K562 (cell line): ENCODE results near the gene KPNA3. TPM values are rescaled to one million over a fixed set of nuclear protein-coding genes. Genes with fewer than 3 reads are reported as not detected.

Source experiments
- CBX2 ChIP-seq: fragments of 200-600 bp; sonication (generic); IDR thresholded peaks from one replicate; pipeline ENCODE4 v1.6.1; 2012; ENCODE audit warnings: mild to moderate bottlenecking, low read length, inconsistent platforms; ENCODE audit not compliant: insufficient read depth, poor library complexity, severe bottlenecking
- CCNT2 ChIP-seq: IDR thresholded peaks from 2 replicates; pipeline ENCODE4 v1.6.1; 2011; ENCODE audit warnings: borderline replicate concordance, low read depth, mild to moderate bottlenecking, moderate library complexity, mixed read lengths, low read length; ENCODE audit not compliant: insufficient read length; ENCODE audit errors: extremely low read depth
- CHAMP1 ChIP-seq: fragments of 450-650 bp; IDR thresholded peaks from 2 replicates; pipeline ENCODE4 v1.6.1; 2016; ENCODE audit warnings: mild to moderate bottlenecking
- DACH1 ChIP-seq: fragments of 450-650 bp; IDR thresholded peaks from 2 replicates; pipeline ENCODE4 v1.6.1; 2018; ENCODE audit not compliant: partially characterized antibody
- HBP1 ChIP-seq: fragments of 450-650 bp; formaldehyde crosslinking; IDR thresholded peaks from 2 replicates; pipeline ENCODE4 v1.4.0; 2022; ENCODE audit warnings: missing genetic modification characterization
- KDM1A ChIP-seq, 2 experiments: fragments of 450-650 bp; IDR thresholded peaks; 2 replicates each; pipeline ENCODE4 v1.6.1; 2016; ENCODE audit warnings: mild to moderate bottlenecking in 2 of 2
- TRIM25 ChIP-seq: fragments of 450-650 bp; IDR thresholded peaks from 2 replicates; pipeline ENCODE4 v1.7.0; 2016; ENCODE audit warnings: borderline replicate concordance
- ZNF586 ChIP-seq: fragments of 450-650 bp; formaldehyde crosslinking; conservative IDR thresholded peaks from 2 replicates; pipeline ENCODE4 v1.4.0; 2020; ENCODE audit warnings: mild to moderate bottlenecking, moderate library complexity
- ZNF609 ChIP-seq: sonication (generic); formaldehyde crosslinking; IDR thresholded peaks from 2 replicates; pipeline ENCODE4 v1.8.1; 2023; ENCODE audit warnings: missing genetic modification reagents, mild to moderate bottlenecking, borderline replicate concordance
- ZSCAN32 ChIP-seq: fragments of 450-650 bp; formaldehyde crosslinking; IDR thresholded peaks from 2 replicates; pipeline ENCODE4 v1.4.0; 2020; ENCODE audit warnings: mild to moderate bottlenecking, moderate library complexity
- polyA plus RNA-seq, 8 experiments: library from polyadenylated mRNA; depleted of rRNA in 4 of 8; stranded (reverse) in 5 of 8; unstranded in 3 of 8; fragments of >200 nt; fragmentation: Nextera tagmentation in 2 of 8; fragmentation: Illumina TruSeq in 1 of 8; extraction: Ambion mirVana in 2 of 8; extraction: Trizol in 1 of 8; gene quantifications; 2 replicates each; pipeline versions ENCODE4 v1.2.1 to v1.2.3, GENCODE V29; 2011 to 2014; ENCODE audit warnings: inconsistent platforms in 1 of 8, missing spikeins in 1 of 8
- total RNA-seq, 7 experiments: library from RNA; depleted of rRNA in 6 of 7; stranded (reverse); fragments of >200 nt in 6 of 7; fragmentation: Illumina TruSeq in 2 of 7; extraction: Trizol in 2 of 7; gene quantifications; 2 replicates each; pipeline versions ENCODE4 v1.2.1 to v1.2.3, GENCODE V29; 2011 to 2021; ENCODE audit warnings: low replicate concordance in 1 of 7

The KPNA3 gene
- total and polyA plus RNA-seq, 9 of the 15 experiments (the other 6 are each of a cell fraction or from before 2014, with no cell fraction given): 8.5 to 23.4 (median 15.7) TPM

GRCh38 chr13:49781806-49782205 is 10.7 kb downstream of the KPNA3 start (continued):
- TF ChIP-seq CBX2 (no peak), ZNF586 (no peak), HBP1 (CRISPR knock-in tag) (no peak), DACH1 (no peak), KDM1A (IDR thresholded peaks at IDR 0.05) (no peak), ZSCAN32 (CRISPR knock-in tag) (no peak), TRIM25 (no peak), CCNT2 (no peak), CHAMP1 (no peak), ZNF609 (CRISPR knock-in tag) (no peak)
